AG04450 (cell line): ENCODE data around the gene SVOPL. TPM values are rescaled to one million over a fixed set of nuclear protein-coding genes. Genes with fewer than 3 reads are reported as not detected.

Experiments used
- CTCF ChIA-PET: fragments of 300-600, 350-600 bp; formaldehyde crosslinking; extraction: SDS; loops from one replicate; lab custom pipeline; 2022; ENCODE audit warnings: antibody characterized with exemption, inconsistent platforms; lab: Charles Lee
- POLR2A ChIA-PET: fragments of 350-600 bp; formaldehyde crosslinking; extraction: SDS; loops from one replicate; lab custom pipeline; 2021; ENCODE audit warnings: antibody characterized with exemption, inconsistent platforms; lab: Yijun Ruan, JAX
- DNase-seq: peaks from one replicate; pipeline ENCODE4 v3.0.0-alpha.2; 2011; ENCODE audit warnings: low read depth, low spot score
- H3K27ac ChIP-seq: one replicate; pipeline ENCODE4 v1.5.1; 2012; ENCODE audit warnings: low read depth, low read length, control low read depth
- H3K27me3 ChIP-seq: one replicate; pipeline ENCODE4 v1.6.0; 2012; ENCODE audit warnings: low read length; ENCODE audit not compliant: control insufficient read depth, insufficient read depth
- H3K4me3 ChIP-seq: 2 replicates; pipeline ENCODE4 v1.5.1; 2011; ENCODE audit warnings: mild to moderate bottlenecking, low read depth, low read length, control low read depth
- H3K9me3 ChIP-seq: 2 replicates; pipeline ENCODE4 v1.5.1; 2012; ENCODE audit warnings: low read length; ENCODE audit not compliant: control insufficient read depth, insufficient read depth
- polyA plus RNA-seq: library from polyadenylated mRNA; depleted of rRNA; stranded (reverse); fragments of >200 nt; gene quantifications from 2 replicates; pipeline ENCODE4 v1.2.3, GENCODE V29; 2011
- TF ChIP-seq, protein P1 (sequence below): IDR thresholded peaks from 2 replicates; pipeline ENCODE4 v1.5.1; 2011; ENCODE audit warnings: low read depth, low read length, control low read depth, inconsistent platforms

The SVOPL gene
- polyA plus RNA-seq, 1 experiment = not detected

DNA sequence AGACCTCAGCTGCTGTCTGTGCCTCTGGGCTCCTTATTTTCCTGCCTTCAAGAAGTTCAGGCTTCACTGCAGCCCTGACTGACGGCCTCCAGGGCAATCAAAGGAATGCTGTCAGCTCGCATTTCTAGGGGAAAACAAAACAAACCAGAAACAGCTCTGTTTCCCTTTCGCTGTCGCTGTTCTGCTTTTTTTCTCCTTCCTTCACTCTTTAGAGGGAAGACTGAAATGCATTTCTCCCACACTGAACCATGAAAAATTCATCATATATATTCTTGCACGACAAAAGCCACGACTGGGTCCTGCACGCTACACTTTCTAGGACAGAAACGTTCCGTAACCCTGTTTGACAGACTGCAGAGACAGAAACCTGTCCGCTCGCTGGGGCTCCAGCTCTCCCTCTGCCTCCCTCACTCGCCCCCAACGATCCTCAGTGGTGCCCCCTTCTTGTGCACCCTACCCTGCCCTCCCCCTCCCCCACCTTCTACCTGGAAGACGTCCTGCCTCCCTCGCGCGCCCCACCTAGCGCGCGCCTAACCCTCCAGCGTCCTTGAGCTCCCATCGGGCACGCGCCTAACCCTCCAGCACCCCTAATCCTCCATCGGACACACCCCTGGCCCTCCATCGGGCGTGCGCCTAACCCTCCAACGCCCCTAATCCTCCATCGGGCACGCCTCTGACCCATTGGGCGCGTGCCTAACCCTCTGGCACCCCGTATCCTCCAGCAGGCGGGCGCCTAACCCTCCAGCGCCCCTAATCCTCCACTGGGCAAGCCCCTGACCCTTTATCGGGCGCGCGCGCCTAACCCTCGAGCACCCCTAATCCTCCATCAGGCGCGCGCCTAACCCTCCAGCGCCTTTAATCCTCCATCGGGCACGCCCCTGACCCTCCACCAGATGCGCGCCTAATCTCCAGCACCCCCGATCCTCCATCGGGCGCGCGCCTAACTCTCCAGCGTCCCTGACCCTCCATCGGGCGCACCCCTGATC lies 37.1 kb downstream of the SVOPL start:
- Histone ChIP-seq H3K27me3 (no peaks in the 10 kb centered on the region), H3K4me3 (peak overlapping the region; percentile 32), H3K9me3 (peaks cover 4% of the 10 kb centered on the region; the same call in 1 of the 2 replicates), H3K27ac (no peak overlapping the region)
- POLR2A ChIA-PET = no interaction called here
- CTCF ChIA-PET = interaction anchor here (0.5 to 0.7 kb wide), 3 partner anchors 59 to 774 kb away, joined by 3 to 4 read pairs (median 3); no protein-coding TSS in a partner anchor
- no peak for DNase-seq
- TF ChIP-seq, protein P1, sequence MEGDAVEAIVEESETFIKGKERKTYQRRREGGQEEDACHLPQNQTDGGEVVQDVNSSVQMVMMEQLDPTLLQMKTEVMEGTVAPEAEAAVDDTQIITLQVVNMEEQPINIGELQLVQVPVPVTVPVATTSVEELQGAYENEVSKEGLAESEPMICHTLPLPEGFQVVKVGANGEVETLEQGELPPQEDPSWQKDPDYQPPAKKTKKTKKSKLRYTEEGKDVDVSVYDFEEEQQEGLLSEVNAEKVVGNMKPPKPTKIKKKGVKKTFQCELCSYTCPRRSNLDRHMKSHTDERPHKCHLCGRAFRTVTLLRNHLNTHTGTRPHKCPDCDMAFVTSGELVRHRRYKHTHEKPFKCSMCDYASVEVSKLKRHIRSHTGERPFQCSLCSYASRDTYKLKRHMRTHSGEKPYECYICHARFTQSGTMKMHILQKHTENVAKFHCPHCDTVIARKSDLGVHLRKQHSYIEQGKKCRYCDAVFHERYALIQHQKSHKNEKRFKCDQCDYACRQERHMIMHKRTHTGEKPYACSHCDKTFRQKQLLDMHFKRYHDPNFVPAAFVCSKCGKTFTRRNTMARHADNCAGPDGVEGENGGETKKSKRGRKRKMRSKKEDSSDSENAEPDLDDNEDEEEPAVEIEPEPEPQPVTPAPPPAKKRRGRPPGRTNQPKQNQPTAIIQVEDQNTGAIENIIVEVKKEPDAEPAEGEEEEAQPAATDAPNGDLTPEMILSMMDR = no peak

DNA sequence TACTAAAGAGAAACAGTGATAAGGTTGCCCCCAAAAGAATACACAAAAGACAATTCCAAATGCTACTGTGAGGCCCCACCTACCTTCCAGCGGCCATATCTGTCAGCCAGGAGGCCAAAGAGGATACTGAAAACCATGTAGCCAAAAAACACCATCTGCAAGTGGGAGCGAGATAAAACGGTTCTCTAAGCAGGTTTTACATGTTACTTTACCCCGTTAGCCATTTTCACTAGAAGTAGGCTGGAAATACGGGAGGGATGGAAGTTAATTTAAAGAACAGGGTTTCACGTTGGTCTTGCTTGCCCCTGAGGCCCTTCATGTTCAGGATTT lies 38.2 kb downstream of the SVOPL start:
- no peak overlapping the region for H3K27ac ChIP-seq
- TF ChIP-seq, protein P1 = no peak
- ChIA-PET CTCF (no interaction called here), POLR2A (no interaction called here)
- H3K27me3 ChIP-seq = no peaks in the 10 kb centered on the region
- H3K4me3 ChIP-seq = no peak overlapping the region
- H3K9me3 ChIP-seq = peaks cover 4% of the 10 kb centered on the region; the same call in 1 of the 2 replicates
- DNase-seq = no peak

DNA sequence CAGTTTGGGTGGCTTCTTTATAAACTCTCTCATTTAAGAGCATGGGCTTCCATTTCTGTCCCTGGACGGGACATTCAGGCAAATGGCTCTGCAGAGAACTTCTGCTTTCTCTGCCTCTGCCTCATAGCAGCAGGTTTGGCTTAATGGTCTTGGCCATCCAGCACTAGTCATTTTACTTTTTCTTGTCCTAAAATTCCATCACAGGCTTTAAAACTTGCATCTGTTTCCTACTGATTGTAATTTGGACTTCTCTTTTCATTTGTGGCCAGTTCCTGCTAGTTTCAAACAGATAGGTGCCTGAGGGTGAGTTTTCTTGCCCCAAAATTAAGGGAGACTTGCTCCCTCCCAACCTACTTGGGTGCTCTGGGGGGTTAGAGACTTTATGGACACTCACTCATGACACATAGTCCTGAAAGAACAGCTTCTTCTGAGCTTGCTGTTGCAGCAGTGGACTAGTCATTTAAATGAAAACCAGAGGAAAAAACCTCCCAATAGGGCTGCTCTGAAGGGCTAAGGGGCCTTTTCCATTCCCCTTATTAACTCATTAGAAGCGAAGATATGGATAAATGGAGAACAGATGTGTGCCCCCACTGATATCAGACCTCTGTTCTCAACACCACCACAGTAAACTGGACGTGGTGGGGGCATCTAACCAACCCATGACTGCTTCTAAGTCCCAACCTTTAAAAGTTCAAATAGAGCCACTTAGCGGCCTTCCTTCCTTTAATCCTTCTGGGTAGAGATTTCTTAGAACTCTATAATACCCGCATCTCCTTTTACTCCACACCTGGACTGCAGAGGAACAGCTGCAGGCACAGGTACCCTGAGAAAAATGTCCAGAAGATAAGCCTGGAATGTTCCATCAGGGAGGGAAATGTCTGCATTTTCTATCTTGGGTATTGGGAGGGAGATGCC lies 38.8 kb downstream of the SVOPL start:
- POLR2A ChIA-PET = no interaction called here
- DNase-seq = no peak

GRCh38 chr7:138661069-138661635 lies 40.0 kb downstream of the SVOPL start:
- DNase-seq = no peak
- TF ChIP-seq, protein P1 = no peak
- Histone ChIP-seq H3K9me3 (peaks cover 4% of the 10 kb centered on the region; the same call in 1 of the 2 replicates), H3K27me3 (no peaks in the 10 kb centered on the region), H3K4me3 (no peak overlapping the region), H3K27ac (no peak overlapping the region)
- POLR2A ChIA-PET = no interaction called here
- CTCF ChIA-PET = no interaction called here

More for the DNA sequence above, 38.8 kb downstream of the SVOPL start:
- TF ChIP-seq, protein P1 = no peak
- Histone ChIP-seq H3K27ac (no peak overlapping the region), H3K4me3 (no peak overlapping the region), H3K9me3 (peaks cover 4% of the 10 kb centered on the region; the same call in 1 of the 2 replicates), H3K27me3 (no peaks in the 10 kb centered on the region)
- CTCF ChIA-PET = no interaction called here
